PC-3 (cell line): ENCODE data around the gene RANGAP1. TPM values are rescaled to one million over a fixed set of nuclear protein-coding genes. Genes with fewer than 3 reads are reported as not detected.

Experiments
- ATAC-seq: fragments of 200-7000 bp; cut with Tn5 transposase; 2 replicates; pipeline ENCODE4 v1.9.1; 2020; ENCODE audit warnings: mild to moderate bottlenecking, moderate library complexity
- BruUV-seq: library from RNA; stranded (reverse); fragments of 400-500 nt; replicated peaks from 2 replicates; lab custom pipeline; 2021; lab: Mats Ljungman, UMichigan
- CTCF ChIA-PET: fragments of 300-600 bp; sonication (Branson Sonifier 250); formaldehyde crosslinking; loops from one replicate; lab custom pipeline; 2022; ENCODE audit warnings: antibody characterized with exemption; lab: Charles Lee
- POLR2A ChIA-PET: fragments of 300-600 bp; sonication (Branson Sonifier 250); formaldehyde crosslinking; loops from one replicate; lab custom pipeline; 2022; ENCODE audit warnings: antibody characterized with exemption; ENCODE audit not compliant: unreplicated experiment; lab: Charles Lee
- DNase-seq: peaks from one replicate; pipeline ENCODE4 v3.0.0-alpha.2; 2015
- H2AFZ ChIP-seq: fragments of 300-600 bp; sonication (generic); 2 replicates; pipeline ENCODE4 v1.6.0; 2016; ENCODE audit warnings: antibody characterized with exemption, low read length
- H3F3A ChIP-seq: fragments of 300-600 bp; sonication (generic); one replicate; pipeline ENCODE4 v1.6.0; 2017; ENCODE audit warnings: antibody characterized with exemption, low read length, control low read depth, mild to moderate bottlenecking; ENCODE audit not compliant: unreplicated experiment
- H3K27ac ChIP-seq: fragments of 300-600 bp; sonication (generic); 2 replicates; pipeline ENCODE4 v1.5.1; 2016; ENCODE audit warnings: mild to moderate bottlenecking, low read length
- H3K27me3 ChIP-seq: fragments of 300-600 bp; sonication (generic); 2 replicates; pipeline ENCODE4 v1.6.1; 2016; ENCODE audit warnings: low read length, mixed read lengths
- H3K36me3 ChIP-seq: fragments of 300-600 bp; sonication (generic); 2 replicates; pipeline ENCODE4 v1.6.1; 2016; ENCODE audit warnings: low read depth, mixed run types, low read length, mixed read lengths
- H3K4me1 ChIP-seq: fragments of 300-600 bp; sonication (generic); 2 replicates; pipeline ENCODE4 v1.5.1; 2016; ENCODE audit warnings: low read length; ENCODE audit not compliant: insufficient read depth
- H3K4me2 ChIP-seq: fragments of 300-600 bp; sonication (generic); 2 replicates; pipeline ENCODE4 v1.6.0; 2016; ENCODE audit warnings: low read length
- H3K4me3 ChIP-seq: fragments of 300-600 bp; sonication (generic); 2 replicates; pipeline ENCODE4 v1.5.1; 2016; ENCODE audit warnings: mild to moderate bottlenecking, low read length, mixed read lengths
- H3K79me2 ChIP-seq: fragments of 300-600 bp; sonication (generic); 2 replicates; pipeline ENCODE4 v1.6.1; 2017; ENCODE audit warnings: low read length, mixed read lengths
- H3K9ac ChIP-seq: fragments of 300-600 bp; sonication (generic); 2 replicates; pipeline ENCODE4 v1.6.0; 2016; ENCODE audit warnings: mild to moderate bottlenecking, low read length
- H3K9me2 ChIP-seq: fragments of 300-600 bp; sonication (generic); replicated peaks from 2 replicates; pipeline ENCODE4 v1.6.1; 2016; ENCODE audit warnings: mixed run types, low read length, mixed read lengths
- H3K9me3 ChIP-seq: fragments of 300-600 bp; sonication (generic); 2 replicates; pipeline ENCODE4 v1.6.1; 2016; ENCODE audit warnings: low read length, mixed read lengths
- H4K20me1 ChIP-seq: fragments of 300-600 bp; sonication (generic); 2 replicates; pipeline ENCODE4 v1.6.1; 2016; ENCODE audit warnings: low read length, mixed read lengths
- EZH2 ChIP-seq: fragments of 300-600 bp; sonication (generic); IDR thresholded peaks from one replicate; pipeline ENCODE4 v1.6.1; 2017; ENCODE audit warnings: antibody characterized with exemption, mild to moderate bottlenecking, low read length; ENCODE audit not compliant: unreplicated experiment
- EZH2phosphoT487 ChIP-seq: fragments of 300-600 bp; sonication (generic); IDR thresholded peaks from 2 replicates; pipeline ENCODE4 v1.6.1; 2018; ENCODE audit warnings: mild to moderate bottlenecking, antibody characterized with exemption, low read length, borderline replicate concordance
- intact Hi-C: fragments of 100-400 bp; cut with micrococcal nuclease; formaldehyde crosslinking; loops from 2 replicates; pipeline ENCODE4 v1.9.0; 2023
- total RNA-seq: library from RNA; depleted of rRNA; stranded (reverse); fragments of >200 nt; gene quantifications from 2 replicates; pipeline ENCODE4 v1.2.3, GENCODE V29; 2014
- TF ChIP-seq, protein P1 (sequence below): fragments of 300-600 bp; sonication (generic); conservative IDR thresholded peaks from 2 replicates; pipeline ENCODE4 v1.5.1; 2017; ENCODE audit warnings: antibody characterized with exemption, low read depth, mild to moderate bottlenecking, low read length

Gene RANGAP1
- total RNA-seq, 1 experiment from 2014 or later: 99.0 TPM

DNA sequence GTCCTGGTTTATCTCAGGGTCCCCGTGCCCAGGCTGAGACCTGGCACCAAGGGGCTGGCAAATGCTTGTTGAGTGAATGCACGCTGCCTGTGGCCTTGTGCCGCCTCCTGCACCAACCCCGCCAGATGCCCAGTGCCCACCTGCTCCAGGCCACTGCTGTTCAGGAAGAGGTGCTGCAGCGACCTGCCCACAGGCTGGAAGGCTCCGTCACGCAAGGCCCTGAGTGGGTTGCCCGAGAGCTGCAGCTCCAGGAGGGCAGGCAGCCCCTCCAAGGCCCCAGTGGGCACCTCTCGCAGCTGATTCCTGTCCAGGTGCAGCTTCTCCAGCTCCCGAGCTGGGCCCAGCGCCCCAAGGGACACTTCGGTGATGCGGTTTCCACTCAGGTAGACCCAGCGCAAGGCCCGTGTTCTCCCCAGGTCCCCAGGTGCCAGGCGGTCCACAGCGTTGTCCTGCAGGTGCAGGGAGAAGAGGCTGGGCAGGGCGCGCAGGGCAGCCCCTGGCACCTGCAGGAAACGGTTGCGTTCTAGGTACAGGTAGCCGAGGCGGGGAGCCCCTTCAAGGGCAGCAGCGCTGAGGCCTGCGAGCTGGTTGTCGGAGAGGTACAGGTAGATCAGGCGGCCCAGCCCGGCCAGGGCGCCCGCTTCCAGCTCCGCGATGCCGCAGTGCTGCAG lies 48.8 kb downstream of the RANGAP1 start:
- intact Hi-C loops: no loop called here
- Histone ChIP-seq H3K27me3 (no peaks in the 10 kb centered on the region), H3K4me3 (peak overlapping the region; percentile 57), H3F3A (no peaks in the 10 kb centered on the region), H3K79me2 (no peaks in the 10 kb centered on the region), H3K9me2 (no peaks in the 10 kb centered on the region), H3K9ac (no peak overlapping the region; the same call in 1 of the 2 replicates), H3K4me2 (peak overlapping the region; percentile 68), H2AFZ (0 out of 2 replicates have a peak overlapping the region, but pooled peaks have one; percentile 50), H4K20me1 (no peaks in the 10 kb centered on the region), H3K27ac (no peak overlapping the region), H3K36me3 (no peaks in the 10 kb centered on the region), H3K9me3 (no peaks in the 10 kb centered on the region), H3K4me1 (peaks cover 10% of the 10 kb centered on the region; the same call in 1 of the 2 replicates)
- ChIA-PET CTCF (interaction anchor here (0.5 to 1.4 kb wide), 4 partner anchors 127 to 314 kb away, joined by 7 to 13 read pairs (median 9); partner anchors contain the start of gene TEF), POLR2A (interaction anchor here (0.5 to 0.7 kb wide), 2 partner anchors 15 to 56 kb away, joined by 3 to 7 read pairs; no protein-coding TSS in a partner anchor)
- BruUV-seq: no TSS peak
- TF ChIP-seq EZH2phosphoT487 (no peak), EZH2 (no peak)
- TF ChIP-seq, protein P1, sequence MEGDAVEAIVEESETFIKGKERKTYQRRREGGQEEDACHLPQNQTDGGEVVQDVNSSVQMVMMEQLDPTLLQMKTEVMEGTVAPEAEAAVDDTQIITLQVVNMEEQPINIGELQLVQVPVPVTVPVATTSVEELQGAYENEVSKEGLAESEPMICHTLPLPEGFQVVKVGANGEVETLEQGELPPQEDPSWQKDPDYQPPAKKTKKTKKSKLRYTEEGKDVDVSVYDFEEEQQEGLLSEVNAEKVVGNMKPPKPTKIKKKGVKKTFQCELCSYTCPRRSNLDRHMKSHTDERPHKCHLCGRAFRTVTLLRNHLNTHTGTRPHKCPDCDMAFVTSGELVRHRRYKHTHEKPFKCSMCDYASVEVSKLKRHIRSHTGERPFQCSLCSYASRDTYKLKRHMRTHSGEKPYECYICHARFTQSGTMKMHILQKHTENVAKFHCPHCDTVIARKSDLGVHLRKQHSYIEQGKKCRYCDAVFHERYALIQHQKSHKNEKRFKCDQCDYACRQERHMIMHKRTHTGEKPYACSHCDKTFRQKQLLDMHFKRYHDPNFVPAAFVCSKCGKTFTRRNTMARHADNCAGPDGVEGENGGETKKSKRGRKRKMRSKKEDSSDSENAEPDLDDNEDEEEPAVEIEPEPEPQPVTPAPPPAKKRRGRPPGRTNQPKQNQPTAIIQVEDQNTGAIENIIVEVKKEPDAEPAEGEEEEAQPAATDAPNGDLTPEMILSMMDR: no peak; the same call in 1 of the 2 replicates
- ATAC-seq (no peak), DNase-seq (no peak)

DNA sequence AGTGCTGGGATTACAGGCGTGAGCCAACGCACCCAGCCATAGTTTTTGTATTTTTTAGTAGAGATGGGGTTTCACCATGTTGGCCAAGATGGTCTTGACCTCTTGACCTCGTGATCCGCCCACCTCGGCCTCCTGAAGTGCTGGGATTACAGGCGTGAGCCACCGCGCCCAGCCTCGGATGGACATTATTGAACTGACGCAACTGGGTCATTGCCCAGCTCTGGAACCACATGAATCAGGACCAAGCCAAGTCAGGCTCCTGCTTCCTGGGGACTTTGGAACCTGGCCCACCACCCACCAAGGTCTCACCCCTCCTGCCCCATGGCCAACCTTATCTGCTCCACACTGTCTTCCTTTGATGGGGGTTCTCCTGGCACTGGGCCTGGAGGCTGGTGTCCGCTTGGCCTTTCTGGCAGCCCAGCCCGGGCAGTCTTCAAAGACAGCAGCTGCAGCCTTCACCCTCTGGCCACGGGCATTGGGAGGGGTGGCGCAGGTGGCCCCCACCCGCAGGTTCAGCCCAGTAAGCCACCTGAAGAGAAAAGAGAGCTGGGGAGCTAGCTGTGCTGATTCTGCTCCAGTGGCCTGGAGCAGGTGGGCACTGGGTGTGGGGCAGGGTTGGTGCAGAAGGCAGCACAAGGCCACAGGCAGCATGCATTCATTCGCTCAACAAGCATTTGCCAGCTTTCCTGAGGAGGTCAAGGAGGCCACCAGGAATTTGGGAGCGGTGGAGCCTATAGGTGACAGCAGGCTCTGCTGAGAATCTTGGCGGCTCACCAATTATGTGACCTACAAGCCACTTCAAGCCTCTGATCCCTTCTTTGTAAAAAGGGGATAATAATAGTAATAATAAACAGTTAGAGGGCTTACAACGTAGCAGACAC lies 50.9 kb downstream of the RANGAP1 start:
- BruUV-seq: no TSS peak
- Histone ChIP-seq H3K27ac (no peak overlapping the region), H3K27me3 (no peaks in the 10 kb centered on the region), H3K9me3 (no peaks in the 10 kb centered on the region), H2AFZ (no peak overlapping the region), H3K79me2 (no peaks in the 10 kb centered on the region), H3K9ac (no peak overlapping the region), H3F3A (no peaks in the 10 kb centered on the region), H4K20me1 (no peaks in the 10 kb centered on the region), H3K9me2 (no peaks in the 10 kb centered on the region), H3K4me3 (no peak overlapping the region), H3K36me3 (no peaks in the 10 kb centered on the region; the same call in 1 of the 2 replicates), H3K4me1 (peaks cover 10% of the 10 kb centered on the region; the same call in 1 of the 2 replicates), H3K4me2 (no peak overlapping the region)
- CTCF ChIA-PET: interaction anchor here (0.5 kb wide), 1 partner anchor 312 kb away, joined by 3 read pairs; no protein-coding TSS in a partner anchor
- ATAC-seq (no peak), DNase-seq (no peak)
- POLR2A ChIA-PET: no interaction called here
- TF ChIP-seq EZH2: no peak
- TF ChIP-seq, protein P1: no peak
- TF ChIP-seq EZH2phosphoT487: no peak
- intact Hi-C loops: no loop called here
